ENCODE data around the gene TUBA8. TPM values are rescaled to one million over a fixed set of nuclear protein-coding genes. Genes with fewer than 3 reads are reported as not detected.
"Not testable (repeated sequence)": the region's sequence is repeated elsewhere in the genome, so short reads cannot be mapped to it uniquely, and the experiment has no call there.

Gene TUBA8
- total RNA-seq, 3 donors from 2014 or later, result 1.6 to 14.7 (median 2.9) TPM

- no peaks in the 10 kb centered on the region for H3K4me1 ChIP-seq
- intact Hi-C loops (cut with DNase I; ENCODE audit: low total_unique reads), result no loop called here
- TF ChIP-seq POLR2A (IDR thresholded peaks at IDR 0.05) (no peak), POLR2AphosphoS5 (IDR thresholded peaks at IDR 0.05) (no peak), CTCF (IDR thresholded peaks at IDR 0.05) (no peak)
- DNase-seq (ENCODE audit: low spot score in 2 of 2), result no peak
- no peaks in the 10 kb centered on the region for H3K36me3 ChIP-seq
- H3K27me3 ChIP-seq, result no peaks in the 10 kb centered on the region
- no peak overlapping the region for H3K27ac ChIP-seq
- H3K9me3 ChIP-seq, result no peaks in the 10 kb centered on the region
- no peak overlapping the region for H3K4me3 ChIP-seq
These were observed 10.9 kb downstream of the TUBA8 start for GRCh38 chr22:18121506-18121905.

GRCh38 chr22:18121954-18122554, 11.4 kb downstream of the TUBA8 start:
- Histone ChIP-seq H3K27ac (no peak overlapping the region), H3K9me3 (no peaks in the 10 kb centered on the region), H3K4me1 (no peaks in the 10 kb centered on the region), H3K27me3 (no peaks in the 10 kb centered on the region), H3K36me3 (no peaks in the 10 kb centered on the region), H3K4me3 (no peak overlapping the region)
- DNase-seq (ENCODE audit: low spot score in 2 of 2), result no peak
- intact Hi-C loops (cut with DNase I; ENCODE audit: low total_unique reads), result no loop called here
- TF ChIP-seq CTCF (IDR thresholded peaks at IDR 0.05), result no peak
- TF ChIP-seq POLR2A (IDR thresholded peaks at IDR 0.05), result no peak
- no peak for TF ChIP-seq POLR2AphosphoS5 (IDR thresholded peaks at IDR 0.05)

- H3K27me3 ChIP-seq; H3K4me3 ChIP-seq; H3K36me3 ChIP-seq; H3K4me1 ChIP-seq; H3K9me3 ChIP-seq; DNase-seq (ENCODE audit: low spot score in 2 of 2); intact Hi-C loops (cut with DNase I; ENCODE audit: low total_unique reads); H3K27ac ChIP-seq: not testable (repeated sequence)
These were observed 12.9 kb downstream of the TUBA8 start for GRCh38 chr22:18123476-18124025.

- DNase-seq (ENCODE audit: low spot score in 2 of 2), result no peak
- Histone ChIP-seq H3K36me3 (no peaks in the 10 kb centered on the region), H3K9me3 (no peaks in the 10 kb centered on the region), H3K4me1 (no peaks in the 10 kb centered on the region), H3K27ac (no peak overlapping the region), H3K27me3 (no peaks in the 10 kb centered on the region), H3K4me3 (no peak overlapping the region)
- intact Hi-C loops (cut with DNase I; ENCODE audit: low total_unique reads), result no loop called here
- TF ChIP-seq POLR2AphosphoS5 (IDR thresholded peaks at IDR 0.05) (no peak), POLR2A (IDR thresholded peaks at IDR 0.05) (no peak), CTCF (IDR thresholded peaks at IDR 0.05) (no peak)
These were observed 16.0 kb downstream of the TUBA8 start for GRCh38 chr22:18126606-18127005.

DNA sequence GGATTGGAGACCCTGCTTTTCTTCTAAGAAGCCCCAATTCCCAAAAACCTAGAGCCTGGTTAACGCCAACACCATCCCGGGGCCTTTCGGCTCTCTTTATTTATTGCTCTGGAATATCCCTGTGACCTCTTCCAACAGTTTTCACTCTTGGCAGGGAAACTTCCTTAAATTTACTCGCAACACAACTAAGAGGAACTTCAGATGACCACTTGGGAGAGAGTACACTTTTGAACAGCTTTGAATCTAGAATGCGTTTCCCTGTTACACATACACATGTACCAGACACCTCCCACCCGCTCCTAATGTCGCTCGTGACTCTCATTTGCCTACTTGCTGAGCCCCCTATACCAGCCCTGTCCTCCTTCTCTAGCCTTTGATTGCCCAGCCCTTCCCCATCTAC, 19.4 kb downstream of the TUBA8 start:
- H3K9me3 ChIP-seq, result no peaks in the 10 kb centered on the region
- no peak for DNase-seq (ENCODE audit: low spot score in 2 of 2)
- H3K36me3 ChIP-seq, result no peaks in the 10 kb centered on the region
- intact Hi-C loops (cut with DNase I; ENCODE audit: low total_unique reads), result no loop called here
- no peak overlapping the region for H3K27ac ChIP-seq
- H3K4me3 ChIP-seq, result no peak overlapping the region
- no peaks in the 10 kb centered on the region for H3K27me3 ChIP-seq
- TF ChIP-seq POLR2AphosphoS5 (IDR thresholded peaks at IDR 0.05) (no peak), CTCF (IDR thresholded peaks at IDR 0.05) (no peak), POLR2A (IDR thresholded peaks at IDR 0.05) (no peak)
- peaks cover 0 to 5% of the 10 kb centered on the region in 2 donors for H3K4me1 ChIP-seq

Measured in breast epithelium (tissue), 4 donors.